Liver (tissue), 9 donors: ENCODE results near the gene KMT2B. TPM values are rescaled to one million over a fixed set of nuclear protein-coding genes. Genes with fewer than 3 reads are reported as not detected.

Source experiments
- DNase-seq: peaks from one replicate; pipeline ENCODE4 v3.0.0-alpha.2; 2017; ENCODE audit warnings: low spot score
- H3K27ac ChIP-seq, 2 donors: one replicate each; pipeline ENCODE4 v1.7.0; 2013; ENCODE audit warnings: inconsistent platforms in 2 of 2, low read length in 2 of 2, control low read depth in 1 of 2, low read depth in 1 of 2, mild to moderate bottlenecking in 1 of 2
- H3K27me3 ChIP-seq, 4 donors: one replicate each; pipeline versions ENCODE4 v1.6.1 to v1.7.0; 2013; ENCODE audit warnings: low read length in 3 of 4, inconsistent platforms in 1 of 4, mild to moderate bottlenecking in 1 of 4, moderate library complexity in 1 of 4; ENCODE audit not compliant: control insufficient read depth in 4 of 4, insufficient read depth in 4 of 4
- H3K36me3 ChIP-seq, 4 donors: one replicate each; pipeline versions ENCODE4 v1.6.1 to v1.7.0; 2013; ENCODE audit warnings: low read length in 3 of 4, mild to moderate bottlenecking in 3 of 4, low read depth in 1 of 4, moderate library complexity in 1 of 4; ENCODE audit not compliant: control insufficient read depth in 4 of 4, insufficient read depth in 3 of 4
- H3K4me1 ChIP-seq, 4 donors: one replicate each; pipeline versions ENCODE4 v1.6.1 to v1.7.0; 2013; ENCODE audit warnings: low read length in 3 of 4, mild to moderate bottlenecking in 3 of 4, moderate library complexity in 1 of 4; ENCODE audit not compliant: control insufficient read depth in 4 of 4, insufficient read depth in 4 of 4
- H3K4me3 ChIP-seq, 3 donors: one replicate each; pipeline versions ENCODE4 v1.6.1 to v1.7.0; 2013; ENCODE audit warnings: low read length in 3 of 3, control low read depth in 1 of 3, low read depth in 1 of 3, mild to moderate bottlenecking in 1 of 3
- H3K9ac ChIP-seq, 2 donors: one replicate each; pipeline ENCODE4 v1.7.0; 2013; ENCODE audit warnings: low read length in 2 of 2, mild to moderate bottlenecking in 2 of 2, moderate library complexity in 2 of 2, control low read depth in 1 of 2, low read depth in 1 of 2
- H3K9me3 ChIP-seq, 4 donors: one replicate each; pipeline versions ENCODE4 v1.6.1 to v1.7.0; 2013; ENCODE audit warnings: low read length in 3 of 4; ENCODE audit not compliant: control insufficient read depth in 4 of 4
- CTCF ChIP-seq: fragments of 150-350 bp; IDR thresholded peaks from 2 replicates; pipeline ENCODE4 v1.5.1; 2017; ENCODE audit warnings: improper control_type of control experiment, low read depth, low read length; ENCODE audit not compliant: missing input control
- FOXA1 ChIP-seq: IDR thresholded peaks from 2 replicates; pipeline ENCODE4 v1.6.1; 2016; ENCODE audit warnings: antibody characterized with exemption
- FOXA2 ChIP-seq: IDR thresholded peaks from 2 replicates; pipeline ENCODE4 v1.6.1; 2016; ENCODE audit warnings: antibody characterized with exemption
- HNF4G ChIP-seq: IDR thresholded peaks from 2 replicates; pipeline ENCODE4 v1.6.1; 2016; ENCODE audit warnings: antibody characterized with exemption
- NR2F2 ChIP-seq: IDR thresholded peaks from 2 replicates; pipeline ENCODE4 v1.6.1; 2016; ENCODE audit warnings: antibody characterized with exemption
- REST ChIP-seq: IDR thresholded peaks from 2 replicates; pipeline ENCODE4 v1.6.1; 2016; ENCODE audit warnings: antibody characterized with exemption, mild to moderate bottlenecking
- RXRA ChIP-seq, 2 donors: IDR thresholded peaks; 2 replicates each; pipeline ENCODE4 v1.6.1; 2017 to 2018; ENCODE audit warnings: antibody characterized with exemption in 2 of 2, mild to moderate bottlenecking in 1 of 2
- YY1 ChIP-seq: IDR thresholded peaks from 2 replicates; pipeline ENCODE4 v1.6.1; 2016; ENCODE audit warnings: antibody characterized with exemption, mild to moderate bottlenecking
- ZBTB33 ChIP-seq: IDR thresholded peaks from 2 replicates; pipeline ENCODE4 v1.6.1; 2016; ENCODE audit warnings: antibody characterized with exemption
- WGBS: extraction: QIAGEN DNeasy Blood & Tissue Kit; methylation state at CpG from one replicate; pipeline ENCODE4 v1.1.7; 2013; 5-methylcytosine and 5-hydroxymethylcytosine counted together
- polyA plus RNA-seq, 2 donors: library from polyadenylated mRNA; stranded (reverse) in 1 of 2; unstranded in 1 of 2; fragments of 200-250 nt in 1 of 2; fragments of >200 nt in 1 of 2; fragmentation: Nextera tagmentation in 1 of 2; extraction: Ambion mirVana in 1 of 2; gene quantifications; one replicate each; pipeline versions ENCODE4 v1.2.1 to v1.2.3, GENCODE V29; 2013 to 2015
- total RNA-seq, 2 donors: library from RNA; depleted of rRNA; stranded (reverse); fragments of >200 nt; gene quantifications; one replicate each; pipeline ENCODE4 v1.2.3, GENCODE V29; 2014
- TF ChIP-seq, protein P1 (sequence below): IDR thresholded peaks from 2 replicates; pipeline ENCODE4 v1.6.1; 2016; ENCODE audit warnings: antibody characterized with exemption
- donor health status: healthy.
- donor health status: healthy.
- donor health status: healthy.
- donor health status: healthy.
- donor health status: healthy.

The KMT2B gene
- total and polyA plus RNA-seq, 4 donors: 3.7 to 12.1 (median 8.3) TPM

- 78% methylated on average over 2 of the region's 2 CpGs for WGBS
- no peaks in the 10 kb centered on the region for H3K27me3 ChIP-seq
- TF ChIP-seq NR2F2: no peak
- TF ChIP-seq, protein P1, sequence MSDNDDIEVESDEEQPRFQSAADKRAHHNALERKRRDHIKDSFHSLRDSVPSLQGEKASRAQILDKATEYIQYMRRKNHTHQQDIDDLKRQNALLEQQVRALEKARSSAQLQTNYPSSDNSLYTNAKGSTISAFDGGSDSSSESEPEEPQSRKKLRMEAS: no peak
- no peak for TF ChIP-seq ZBTB33
- TF ChIP-seq FOXA1: no peak
- TF ChIP-seq RXRA (IDR thresholded peaks at IDR 0.05): no peak
- no peak for TF ChIP-seq REST
- peaks cover 5 to 16% (median 8%) of the 10 kb centered on the region in 4 donors for H3K4me1 ChIP-seq
- DNase-seq: no peak
- no peaks in the 10 kb centered on the region for H3K9me3 ChIP-seq
- no peak overlapping the region for H3K9ac ChIP-seq
- H3K36me3 ChIP-seq: no peaks in the 10 kb centered on the region
- no peak overlapping the region for H3K27ac ChIP-seq
- H3K4me3 ChIP-seq: no peak overlapping the region
These were observed 4.3 kb upstream of the KMT2B start for GRCh38 chr19:35713506-35713850.

DNA sequence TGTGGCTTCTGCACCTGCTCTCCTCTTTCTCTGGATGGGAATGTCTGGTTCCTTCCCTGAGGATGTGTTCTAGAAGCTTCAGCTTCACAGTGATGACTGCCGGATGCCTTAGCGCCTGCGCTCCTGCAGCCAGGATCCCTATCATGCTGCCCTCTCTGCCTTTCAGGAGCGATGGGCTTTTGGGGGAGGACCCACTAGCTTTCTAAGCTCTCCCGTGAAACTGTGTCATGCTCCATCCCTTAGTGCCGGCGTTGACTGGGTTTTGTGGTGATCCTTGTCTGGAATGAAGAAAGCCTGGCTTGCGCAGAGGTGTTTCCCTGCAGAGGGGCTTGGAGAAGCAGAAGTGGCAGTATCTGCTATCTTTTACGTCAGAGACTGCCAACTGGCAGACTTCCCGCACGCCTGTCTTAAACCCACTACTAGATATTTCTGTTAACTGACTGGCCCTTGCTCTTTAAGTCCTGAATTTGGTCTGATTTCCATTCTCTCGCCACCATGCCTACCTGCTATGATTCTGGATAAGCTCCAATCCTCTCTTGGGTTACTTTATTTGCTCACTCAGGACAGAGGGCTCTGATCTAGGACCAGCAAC, 3.8 kb upstream of the KMT2B start:
- peaks cover 5 to 21% (median 13%) of the 10 kb centered on the region in 4 donors for H3K4me1 ChIP-seq
- no peaks in the 10 kb centered on the region for H3K36me3 ChIP-seq
- no peaks in the 10 kb centered on the region for H3K27me3 ChIP-seq
- no peak for DNase-seq
- TF ChIP-seq FOXA1: no peak
- no peak for TF ChIP-seq HNF4G
- no peak for TF ChIP-seq CTCF
- TF ChIP-seq FOXA2: no peak
- TF ChIP-seq YY1: no peak
- TF ChIP-seq, protein P1: no peak
- H3K4me3 ChIP-seq: no peak overlapping the region
- H3K9me3 ChIP-seq: no peaks in the 10 kb centered on the region
- no peak overlapping the region for H3K9ac ChIP-seq
- H3K27ac ChIP-seq: no peak overlapping the region
- WGBS: 85% methylated on average over 12 of the region's 12 CpGs
